ENCODE measurements around the gene CXCL5.
"Not testable (repeated sequence)": the region's sequence is repeated elsewhere in the genome, so short reads cannot be mapped to it uniquely, and the experiment has no call there.

CXCL5 gene

DNA sequence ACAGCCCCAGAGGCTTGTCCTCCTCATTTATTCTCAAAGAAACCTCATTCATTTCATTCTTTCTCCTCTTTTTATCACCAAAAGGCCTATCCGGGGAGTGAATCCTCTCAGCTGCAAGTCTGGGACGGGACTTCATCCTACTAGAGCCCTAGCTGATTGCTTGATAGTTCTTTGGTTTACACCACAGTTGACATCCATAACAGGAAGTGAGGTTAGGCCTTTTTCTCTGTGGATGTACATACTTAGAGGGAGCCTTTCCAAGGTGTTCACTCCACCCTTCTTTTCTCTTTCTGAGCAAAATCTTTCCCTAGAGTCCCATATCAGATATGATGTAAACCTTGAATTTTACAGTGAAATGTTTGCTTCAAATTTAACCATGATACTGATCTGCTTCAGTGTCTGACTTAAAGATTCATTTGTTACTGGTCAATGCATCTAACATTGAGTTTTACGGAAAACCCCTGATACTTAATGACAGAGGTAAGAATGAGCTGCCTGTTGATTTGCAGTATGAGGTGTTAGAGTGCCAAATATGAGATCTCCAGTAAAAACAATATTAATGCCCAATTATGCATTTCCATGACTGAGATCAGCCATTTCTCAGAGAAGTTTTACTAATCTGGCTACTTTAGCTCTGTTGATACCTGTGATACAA lies 16.8 kb upstream of the CXCL5 start:
- DNase-seq (ENCODE audit: low read depth) = no peak

DNA sequence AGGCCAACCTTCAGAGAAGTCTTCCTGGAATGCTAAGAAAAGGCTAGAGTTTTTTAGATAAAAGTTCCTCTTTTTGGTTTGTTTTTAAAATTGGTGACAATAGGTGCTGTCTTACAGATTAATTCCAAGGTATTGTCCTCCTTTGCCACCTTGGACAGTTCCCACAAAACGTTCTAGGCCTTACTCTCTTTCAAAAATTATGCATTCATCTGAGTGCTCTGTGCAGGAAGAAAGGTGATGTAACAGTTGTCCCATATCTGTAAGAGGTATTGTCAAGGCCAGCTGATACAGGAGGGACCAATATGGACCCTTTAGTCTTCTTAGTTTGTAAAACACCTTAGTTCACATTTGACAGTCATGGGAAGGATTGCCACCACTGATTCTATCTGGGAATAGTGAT lies 15.9 kb upstream of the CXCL5 start:
- DNase-seq (ENCODE audit: low read depth) = no peak

DNA sequence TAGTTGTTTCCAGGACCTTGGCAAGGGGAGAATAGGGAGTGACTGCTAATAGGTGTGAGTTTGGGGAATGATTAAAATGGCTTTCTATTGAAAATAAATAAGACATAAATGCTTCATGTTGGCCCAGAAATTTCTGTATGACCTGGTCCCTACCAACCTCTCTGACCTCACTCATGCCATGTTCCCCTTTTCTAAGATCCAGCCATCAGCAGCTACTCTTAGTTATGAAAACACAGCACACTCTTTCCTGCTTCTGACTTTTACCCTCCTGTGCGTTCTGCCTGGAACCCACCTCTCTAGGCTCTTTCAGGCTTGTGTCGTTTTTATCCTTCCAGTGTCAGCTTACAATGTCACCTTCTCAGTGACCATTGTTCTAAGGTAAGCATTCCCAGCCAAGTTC lies 14.8 kb upstream of the CXCL5 start:
- no peak for DNase-seq (ENCODE audit: low read depth)

DNA sequence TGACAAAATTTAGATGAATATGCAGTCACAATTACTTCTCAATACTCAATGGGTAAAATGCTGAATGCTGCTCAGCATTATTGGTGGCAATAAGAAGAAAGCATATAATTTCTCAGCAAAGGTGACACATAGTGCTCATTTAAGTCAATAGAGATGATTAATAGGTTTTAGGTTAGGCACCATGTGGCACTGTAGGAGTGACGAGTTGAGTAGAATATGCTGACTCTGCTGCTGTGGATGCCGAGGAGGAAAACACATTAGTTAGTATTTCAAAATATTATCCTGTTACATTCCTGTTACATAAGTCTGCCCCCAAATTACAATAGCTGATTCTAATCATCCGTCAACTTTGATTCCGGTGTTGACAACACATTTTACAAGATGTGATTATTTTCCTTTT lies 13.7 kb upstream of the CXCL5 start:
- DNase-seq (ENCODE audit: low read depth) = no peak

DNA sequence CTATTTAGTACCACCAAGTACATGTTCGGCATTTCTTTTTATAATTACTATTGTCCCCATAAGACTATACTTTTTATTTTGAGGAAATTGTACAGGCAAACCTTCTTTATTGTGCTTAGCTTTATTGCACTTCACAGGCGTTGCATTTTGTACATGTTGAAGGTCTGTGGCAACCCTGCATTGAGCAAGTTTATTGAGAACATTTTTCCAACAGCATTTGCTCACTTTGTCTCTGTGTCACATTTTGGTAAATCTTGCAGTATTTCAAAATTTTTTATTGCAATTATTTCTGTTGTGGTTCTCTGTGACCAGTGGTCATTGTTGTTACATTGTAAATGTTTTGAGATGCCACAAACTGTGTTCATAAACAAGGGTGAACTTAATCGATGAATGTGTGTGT lies 10.8 kb upstream of the CXCL5 start:
- no peak for DNase-seq (ENCODE audit: low read depth)

- peak; percentile 41 for DNase-seq (ENCODE audit: low read depth)
Observed at GRCh38 chr4:74006009-74006476, 7.6 kb upstream of the CXCL5 start.

- no peak for DNase-seq (ENCODE audit: low read depth)
Observed at GRCh38 chr4:74005528-74005927, 7.1 kb upstream of the CXCL5 start.

- no peak for DNase-seq (ENCODE audit: low read depth)
Observed at GRCh38 chr4:74004668-74005067, 6.2 kb upstream of the CXCL5 start.

DNA sequence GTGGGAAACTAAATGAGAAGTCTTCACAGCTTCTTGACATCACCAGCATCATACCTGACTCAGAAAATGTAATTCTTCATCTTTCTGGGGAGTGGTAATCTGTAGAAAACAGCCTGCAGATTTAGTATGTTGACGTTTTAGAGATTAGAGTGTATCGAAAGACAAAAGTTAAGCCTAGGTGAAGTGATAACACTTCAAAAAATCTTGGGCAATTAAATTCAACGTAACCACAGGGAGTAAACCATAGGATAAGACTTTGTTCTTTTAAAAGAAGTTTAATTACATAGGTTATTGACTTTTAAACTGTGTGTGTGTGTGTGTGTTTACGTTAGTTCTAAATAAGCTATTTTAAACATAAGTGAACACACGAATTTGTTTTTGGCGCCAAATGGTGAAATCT lies 1.8 kb upstream of the CXCL5 start:
- no peak for DNase-seq (ENCODE audit: low read depth)

- DNase-seq (ENCODE audit: low read depth) = no peak
Observed at GRCh38 chr4:73992050-73992449, 6.4 kb downstream of the CXCL5 start.

DNA sequence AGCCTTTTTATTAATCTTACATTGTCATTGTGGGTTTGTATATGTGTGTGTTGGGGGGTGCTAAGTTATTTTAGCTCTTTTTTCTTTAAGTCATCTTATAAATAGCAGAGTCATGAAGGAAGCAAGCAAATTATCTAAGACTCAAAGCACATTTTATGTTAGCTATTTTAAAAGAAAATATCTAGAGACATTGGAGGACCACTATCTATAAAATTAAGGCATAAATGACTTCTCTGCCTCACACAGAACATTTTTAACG lies 6.8 kb downstream of the CXCL5 start:
- no peak for DNase-seq (ENCODE audit: low read depth)

- DNase-seq (ENCODE audit: low read depth) = no peak
Observed at GRCh38 chr4:73990988-73991741, 7.3 kb downstream of the CXCL5 start.

GRCh38 chr4:73989928-73990327 lies 8.5 kb downstream of the CXCL5 start:
- no peak for DNase-seq (ENCODE audit: low read depth)

- no peak for DNase-seq (ENCODE audit: low read depth)
Observed at GRCh38 chr4:73989031-73989430, 9.4 kb downstream of the CXCL5 start.

- no peak for DNase-seq (ENCODE audit: low read depth)
Observed at GRCh38 chr4:73988061-73988460, 10.4 kb downstream of the CXCL5 start, which contains the start of gene PPBP. Gene PPBP (minus strand): TSS chr4:73988190. CDS start chr4:73988103, 87 bp downstream.

- no peak for DNase-seq (ENCODE audit: low read depth)
Observed at GRCh38 chr4:73985528-73985852, 13.0 kb downstream of the CXCL5 start.

DNA sequence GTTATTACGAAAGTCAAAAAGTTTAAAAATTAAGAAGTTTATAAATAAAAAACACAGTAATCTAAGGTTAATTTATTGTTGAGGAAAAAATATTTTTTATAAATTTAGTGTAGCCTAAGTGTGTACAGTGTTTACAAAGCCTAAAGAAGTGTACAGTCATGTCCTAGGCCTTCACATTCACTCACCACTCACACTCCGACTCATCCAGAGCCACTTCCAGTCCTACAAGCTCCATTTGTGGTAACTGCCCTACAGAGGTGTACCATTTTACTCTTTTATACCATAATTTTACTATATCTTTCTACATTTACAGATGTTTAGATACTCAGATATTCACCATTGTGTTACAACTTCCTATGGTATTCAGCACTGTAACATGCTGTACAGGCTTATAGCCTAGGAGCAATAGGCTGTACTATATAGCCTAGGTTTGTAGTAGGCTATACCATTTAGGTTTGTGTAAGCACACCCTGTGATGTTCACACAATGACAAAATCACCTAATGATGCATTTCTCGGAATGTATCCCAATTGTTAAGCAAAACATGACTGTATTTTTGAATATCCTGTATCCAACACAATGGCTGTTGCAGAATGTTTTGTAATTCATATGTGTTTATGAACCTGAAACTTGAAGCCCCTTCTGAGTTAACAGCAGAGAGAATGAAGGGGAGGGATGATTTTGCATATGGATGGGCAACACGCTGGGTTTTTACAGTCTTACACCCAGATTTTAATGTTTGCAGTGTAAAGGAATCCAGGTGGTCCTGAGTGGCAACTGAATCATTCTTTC lies 13.5 kb downstream of the CXCL5 start:
- no peak for DNase-seq (ENCODE audit: low read depth)

DNA sequence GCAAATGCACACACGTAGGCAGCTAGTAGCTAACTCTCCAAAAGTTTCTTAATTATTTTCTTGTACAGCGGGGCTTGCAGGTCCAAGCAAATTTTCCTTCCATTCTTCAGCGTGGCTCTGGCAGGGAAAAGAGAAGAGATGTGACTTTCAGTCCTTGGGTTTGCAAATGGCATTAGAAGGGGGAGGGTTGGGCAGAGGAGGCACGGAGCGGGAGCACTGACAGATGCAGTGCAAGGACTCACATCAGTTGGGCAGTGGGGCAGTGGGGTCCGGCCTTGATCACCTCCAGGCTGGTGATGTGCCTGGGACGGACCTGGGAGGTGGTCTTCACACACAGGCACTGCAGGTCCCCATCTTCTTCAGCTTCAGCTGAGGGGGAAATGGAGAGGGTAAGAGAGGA lies 17.3 kb downstream of the CXCL5 start:
- not testable (repeated sequence) for DNase-seq (ENCODE audit: low read depth)

DNA sequence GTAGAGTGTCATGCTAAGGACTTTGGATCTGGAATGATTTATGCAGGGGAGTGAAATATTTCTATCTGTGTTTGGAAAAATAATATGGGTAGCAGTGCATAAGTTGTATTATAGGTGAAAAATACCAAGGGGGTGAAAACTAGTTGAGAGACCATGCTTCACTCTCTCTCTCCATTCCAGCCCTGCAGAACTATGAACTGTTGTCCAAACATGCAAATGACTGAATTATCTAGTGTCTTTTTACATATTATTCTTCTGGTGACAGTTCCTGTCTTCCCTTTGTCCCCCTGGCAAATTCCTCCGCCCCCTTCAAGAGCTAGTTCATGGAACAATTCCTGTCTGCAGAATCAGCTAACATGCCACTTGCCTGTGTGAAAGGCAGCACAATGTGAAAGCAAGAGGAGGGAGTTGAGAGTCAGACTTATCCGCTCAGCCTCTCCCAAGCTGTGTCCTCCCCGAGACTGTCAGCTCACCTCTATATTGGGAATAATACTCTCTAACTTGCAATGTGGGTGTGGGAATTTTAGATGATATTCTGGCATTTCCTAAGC lies 19.0 kb downstream of the CXCL5 start:
- DNase-seq (ENCODE audit: low read depth) = no peak

- DNase-seq (ENCODE audit: low read depth) = peak; percentile 77
Observed at GRCh38 chr4:73978886-73979285, 19.6 kb downstream of the CXCL5 start.

DNA sequence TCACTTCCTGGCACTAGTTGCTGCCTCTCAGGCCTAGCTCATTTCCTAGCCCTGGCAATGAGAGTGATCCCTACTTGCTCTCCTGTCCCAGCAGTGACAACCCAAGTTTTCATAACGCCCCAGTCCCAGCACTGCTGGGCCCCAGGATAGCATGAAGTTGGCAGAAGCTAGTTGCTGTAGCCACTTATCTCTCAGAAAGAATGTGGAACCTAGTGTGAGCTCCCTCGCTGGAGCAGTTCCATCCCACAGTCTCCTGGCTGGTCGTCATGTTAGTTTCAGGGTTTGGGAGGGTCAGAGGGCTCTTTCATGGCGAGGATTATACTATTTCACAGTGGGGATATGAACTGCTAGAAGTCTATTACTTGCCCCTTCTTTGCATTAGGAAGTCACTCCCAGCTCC lies 21.8 kb downstream of the CXCL5 start:
- no peak for DNase-seq (ENCODE audit: low read depth)

GRCh38 chr4:73976217-73976616 lies 22.3 kb downstream of the CXCL5 start:
- DNase-seq (ENCODE audit: low read depth) = no peak

DNA sequence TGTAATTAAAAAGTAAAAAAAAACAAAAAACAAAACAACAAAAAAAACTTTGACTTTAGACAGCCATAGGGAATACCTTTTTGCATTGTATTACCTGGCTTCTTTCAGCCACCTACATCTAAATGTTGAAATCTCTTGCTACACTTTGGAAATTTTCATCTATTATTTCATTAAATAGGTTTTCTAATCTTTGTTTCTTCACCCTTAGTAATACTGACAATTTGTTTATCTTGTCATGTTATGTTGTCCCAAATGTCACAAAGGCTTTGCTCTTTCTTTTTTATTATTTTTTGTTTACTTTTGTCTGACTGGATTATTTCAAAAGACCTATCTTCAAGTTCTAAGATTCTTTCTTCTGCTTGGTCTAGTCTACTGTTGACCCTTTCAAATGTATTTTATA lies 24.1 kb downstream of the CXCL5 start:
- no peak for DNase-seq (ENCODE audit: low read depth)
